ENCODE data around the gene FOXR2. TPM values are rescaled to one million over a fixed set of nuclear protein-coding genes. Genes with fewer than 3 reads are reported as not detected.

Gene FOXR2
- total RNA-seq, 1 experiment from 2014 or later = not detected

- Mint-ChIP-seq H3K27ac (ENCODE audit: unreplicated experiment) (no peak overlapping the region), H3K4me1 (ENCODE audit: low read depth, unreplicated experiment) (no peaks in the 10 kb centered on the region), H3K36me3 (ENCODE audit: insufficient read depth, unreplicated experiment) (no peaks in the 10 kb centered on the region), H3K4me3 (ENCODE audit: unreplicated experiment) (no peak overlapping the region), H3K27me3 (ENCODE audit: insufficient read depth, unreplicated experiment) (no peaks in the 10 kb centered on the region), H3K9me3 (ENCODE audit: unreplicated experiment) (no peaks in the 10 kb centered on the region)
- no TSS peak for BruUV-seq (replicated peaks)
- Histone ChIP-seq H3K4me1 (no peaks in the 10 kb centered on the region), H3K9me3 (no peaks in the 10 kb centered on the region), H3K4me3 (ENCODE audit: low read depth, low read length) (no peak overlapping the region), H3K27me3 (replicated peaks; ENCODE audit: control insufficient read depth, insufficient read depth, low read length) (no peaks in the 10 kb centered on the region), H3K36me3 (ENCODE audit: control insufficient read depth, insufficient read depth, low read length) (no peaks in the 10 kb centered on the region)
- no peak for TF ChIP-seq CTCF (IDR thresholded peaks at IDR 0.05; ENCODE audit: insufficient read depth in 1 of 2, low read depth in 1 of 2, low read length in 1 of 2, severe bottlenecking in 1 of 2, unreplicated experiment in 1 of 2)
- ChIA-PET POLR2A (no interaction called here), CTCF (no interaction called here)
- intact Hi-C loops (cut with micrococcal nuclease; ENCODE audit: unreplicated experiment) = no loop called here
- DNase-seq = no peak
These were observed 15.7 kb downstream of the FOXR2 start for GRCh38 chrX:55638933-55639332.

GRCh38 chrX:55640854-55641253, 17.7 kb downstream of the FOXR2 start:
- DNase-seq = no peak
- no peak overlapping the region for H3K4me3 Mint-ChIP-seq (ENCODE audit: unreplicated experiment)
- no peaks in the 10 kb centered on the region for H3K36me3 ChIP-seq (ENCODE audit: control insufficient read depth, insufficient read depth, low read length)
- no peak overlapping the region for H3K4me3 ChIP-seq (ENCODE audit: low read depth, low read length)
- no peaks in the 10 kb centered on the region for H3K9me3 ChIP-seq
- H3K4me1 ChIP-seq = no peaks in the 10 kb centered on the region
- no peak overlapping the region for H3K27ac Mint-ChIP-seq (ENCODE audit: unreplicated experiment)
- CTCF ChIA-PET = no interaction called here
- POLR2A ChIA-PET = no interaction called here
- H3K27me3 Mint-ChIP-seq (ENCODE audit: insufficient read depth, unreplicated experiment) = no peaks in the 10 kb centered on the region
- H3K9me3 Mint-ChIP-seq (ENCODE audit: unreplicated experiment) = no peaks in the 10 kb centered on the region
- no peaks in the 10 kb centered on the region for H3K36me3 Mint-ChIP-seq (ENCODE audit: insufficient read depth, unreplicated experiment)
- intact Hi-C loops (cut with micrococcal nuclease; ENCODE audit: unreplicated experiment) = no loop called here
- BruUV-seq (replicated peaks) = no TSS peak
- no peaks in the 10 kb centered on the region for H3K27me3 ChIP-seq (replicated peaks; ENCODE audit: control insufficient read depth, insufficient read depth, low read length)
- TF ChIP-seq CTCF (IDR thresholded peaks at IDR 0.05; ENCODE audit: insufficient read depth in 1 of 2, low read depth in 1 of 2, low read length in 1 of 2, severe bottlenecking in 1 of 2, unreplicated experiment in 1 of 2) = no peak
- no peaks in the 10 kb centered on the region for H3K4me1 Mint-ChIP-seq (ENCODE audit: low read depth, unreplicated experiment)

- peaks cover 7% of the 10 kb centered on the region for H3K27me3 Mint-ChIP-seq (ENCODE audit: insufficient read depth, unreplicated experiment)
- intact Hi-C loops (cut with micrococcal nuclease; ENCODE audit: unreplicated experiment) = no loop called here
- no peaks in the 10 kb centered on the region for H3K4me1 ChIP-seq
- ChIA-PET POLR2A (no interaction called here), CTCF (no interaction called here)
- H3K4me1 Mint-ChIP-seq (ENCODE audit: low read depth, unreplicated experiment) = no peaks in the 10 kb centered on the region
- H3K9me3 ChIP-seq = no peaks in the 10 kb centered on the region
- no peak for DNase-seq
- no peaks in the 10 kb centered on the region for H3K36me3 Mint-ChIP-seq (ENCODE audit: insufficient read depth, unreplicated experiment)
- H3K4me3 Mint-ChIP-seq (ENCODE audit: unreplicated experiment) = no peak overlapping the region
- H3K36me3 ChIP-seq (ENCODE audit: control insufficient read depth, insufficient read depth, low read length) = no peaks in the 10 kb centered on the region
- TF ChIP-seq CTCF (IDR thresholded peaks at IDR 0.05; ENCODE audit: insufficient read depth in 1 of 2, low read depth in 1 of 2, low read length in 1 of 2, severe bottlenecking in 1 of 2, unreplicated experiment in 1 of 2) = no peak
- H3K27me3 ChIP-seq (replicated peaks; ENCODE audit: control insufficient read depth, insufficient read depth, low read length) = no peaks in the 10 kb centered on the region
- H3K27ac Mint-ChIP-seq (ENCODE audit: unreplicated experiment) = no peak overlapping the region
- no peak overlapping the region for H3K4me3 ChIP-seq (ENCODE audit: low read depth, low read length)
- no peaks in the 10 kb centered on the region for H3K9me3 Mint-ChIP-seq (ENCODE audit: unreplicated experiment)
- no TSS peak for BruUV-seq (replicated peaks)
These were observed 25.2 kb downstream of the FOXR2 start for GRCh38 chrX:55648434-55648833.

All from Caco-2 (cell line).